NB4 (cell line): ENCODE measurements around the gene KCNS3.

Experiments
- DNase-seq: peaks from one replicate; pipeline ENCODE4 v3.0.0; 2010; ENCODE audit warnings: low read depth
- H3K4me3 ChIP-seq: one replicate; pipeline ENCODE4 v1.5.1; 2011; ENCODE audit warnings: mild to moderate bottlenecking, low read depth, low read length, moderate library complexity
- MYC ChIP-seq: IDR thresholded peaks from 2 replicates; pipeline ENCODE4 v1.6.1; 2011; ENCODE audit warnings: low read depth, low read length
- POLR2A ChIP-seq: IDR thresholded peaks from 2 replicates; pipeline ENCODE4 v1.6.1; 2011; ENCODE audit warnings: mild to moderate bottlenecking; ENCODE audit not compliant: insufficient read length; ENCODE audit errors: extremely low read depth
- TF ChIP-seq, protein P1 (sequence below): IDR thresholded peaks from 2 replicates; pipeline ENCODE4 v1.6.1; 2011; ENCODE audit warnings: low read depth, low read length
- TF ChIP-seq, protein P2 (sequence below): IDR thresholded peaks from one replicate; pipeline ENCODE4 v1.5.1; 2012; ENCODE audit warnings: low read depth, low read length

Gene KCNS3

DNA sequence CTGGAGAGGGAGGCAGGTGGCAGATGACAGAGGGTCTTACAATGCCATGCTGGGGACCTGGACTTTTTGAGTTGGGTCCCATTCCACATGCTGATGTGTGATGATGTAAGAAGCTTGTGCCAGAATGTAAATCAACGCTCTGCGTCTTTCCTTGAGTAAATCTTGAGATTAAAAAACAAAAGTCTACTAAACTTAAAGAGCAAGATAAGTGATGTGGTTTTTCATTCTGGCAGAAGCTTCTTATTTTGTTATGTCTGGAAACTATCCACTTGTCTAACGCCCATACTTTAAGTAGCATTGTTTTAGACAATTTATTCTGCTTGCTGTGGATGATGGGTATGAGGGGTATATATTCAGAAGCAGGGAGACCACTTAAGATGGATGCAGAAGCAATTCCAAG is 94.5 kb downstream of the KCNS3 start:
- no peak overlapping the region for H3K4me3 ChIP-seq
- TF ChIP-seq MYC (no peak), POLR2A (no peak)
- TF ChIP-seq, protein P1, sequence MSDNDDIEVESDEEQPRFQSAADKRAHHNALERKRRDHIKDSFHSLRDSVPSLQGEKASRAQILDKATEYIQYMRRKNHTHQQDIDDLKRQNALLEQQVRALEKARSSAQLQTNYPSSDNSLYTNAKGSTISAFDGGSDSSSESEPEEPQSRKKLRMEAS = no peak
- TF ChIP-seq, protein P2, sequence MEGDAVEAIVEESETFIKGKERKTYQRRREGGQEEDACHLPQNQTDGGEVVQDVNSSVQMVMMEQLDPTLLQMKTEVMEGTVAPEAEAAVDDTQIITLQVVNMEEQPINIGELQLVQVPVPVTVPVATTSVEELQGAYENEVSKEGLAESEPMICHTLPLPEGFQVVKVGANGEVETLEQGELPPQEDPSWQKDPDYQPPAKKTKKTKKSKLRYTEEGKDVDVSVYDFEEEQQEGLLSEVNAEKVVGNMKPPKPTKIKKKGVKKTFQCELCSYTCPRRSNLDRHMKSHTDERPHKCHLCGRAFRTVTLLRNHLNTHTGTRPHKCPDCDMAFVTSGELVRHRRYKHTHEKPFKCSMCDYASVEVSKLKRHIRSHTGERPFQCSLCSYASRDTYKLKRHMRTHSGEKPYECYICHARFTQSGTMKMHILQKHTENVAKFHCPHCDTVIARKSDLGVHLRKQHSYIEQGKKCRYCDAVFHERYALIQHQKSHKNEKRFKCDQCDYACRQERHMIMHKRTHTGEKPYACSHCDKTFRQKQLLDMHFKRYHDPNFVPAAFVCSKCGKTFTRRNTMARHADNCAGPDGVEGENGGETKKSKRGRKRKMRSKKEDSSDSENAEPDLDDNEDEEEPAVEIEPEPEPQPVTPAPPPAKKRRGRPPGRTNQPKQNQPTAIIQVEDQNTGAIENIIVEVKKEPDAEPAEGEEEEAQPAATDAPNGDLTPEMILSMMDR = no peak
- DNase-seq = no peak

DNA sequence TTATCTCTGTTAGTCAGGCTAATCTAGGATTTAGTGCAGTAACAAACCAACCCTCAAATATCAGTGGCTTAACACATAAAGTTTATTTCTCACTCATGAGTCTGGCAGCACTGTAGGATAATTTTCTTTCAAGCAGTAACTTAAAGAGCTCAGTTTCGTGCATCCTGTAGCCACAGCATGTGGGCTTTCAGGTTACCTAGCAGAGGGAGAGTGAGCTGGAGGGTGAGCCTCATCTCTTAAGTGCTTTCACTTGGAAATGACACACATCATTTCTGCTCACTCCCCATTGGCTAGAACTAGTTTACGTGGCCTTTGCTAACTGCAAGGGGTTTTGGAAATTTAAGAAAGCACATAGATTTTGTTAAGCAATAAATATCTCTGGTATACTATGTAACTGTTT is 96.9 kb downstream of the KCNS3 start:
- TF ChIP-seq MYC (no peak), POLR2A (no peak)
- TF ChIP-seq, protein P1 = no peak
- TF ChIP-seq, protein P2 = no peak
- H3K4me3 ChIP-seq = no peak overlapping the region
- no peak for DNase-seq

DNA sequence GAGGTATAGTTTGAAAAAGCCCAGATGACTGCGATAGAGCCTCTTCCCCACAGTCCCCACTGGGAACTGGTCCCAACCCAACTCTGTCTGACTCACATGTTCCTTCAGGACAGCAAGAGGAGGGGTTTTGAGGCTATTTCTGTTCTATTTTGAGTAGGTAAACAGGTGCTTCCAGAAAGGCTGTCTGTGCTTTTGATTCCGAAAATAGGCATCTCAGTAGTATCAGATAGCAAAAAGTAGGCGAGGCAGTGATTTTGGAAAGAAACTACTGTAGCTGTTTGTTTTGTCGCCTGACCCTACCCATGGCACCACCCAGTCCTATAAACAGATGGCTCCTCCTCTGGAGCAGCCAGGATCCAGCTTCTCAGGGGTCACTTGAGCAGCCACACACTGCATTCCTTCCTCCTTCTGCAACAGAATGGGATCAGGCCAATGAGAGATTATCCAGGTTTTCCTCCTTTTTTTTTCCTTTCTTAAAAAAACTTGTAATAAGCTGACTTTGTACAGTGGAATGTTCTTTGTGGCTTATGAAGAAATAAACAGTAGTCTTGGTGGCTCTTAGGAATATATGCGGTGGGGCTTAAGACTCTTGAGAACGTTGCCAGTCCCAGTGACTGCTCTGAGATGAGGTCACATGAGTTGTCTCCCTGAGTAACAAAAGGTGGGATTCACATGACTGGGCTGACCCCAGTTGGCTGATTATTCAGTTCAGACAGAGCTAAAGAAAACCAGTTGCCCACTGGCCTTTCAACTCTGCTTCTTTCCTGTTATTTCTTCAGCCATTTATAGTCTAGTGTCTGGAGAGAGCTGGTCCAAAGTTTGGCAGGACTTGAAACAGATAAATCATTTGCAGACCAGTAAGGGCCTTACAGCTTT is 98.6 kb downstream of the KCNS3 start:
- H3K4me3 ChIP-seq = no peak overlapping the region
- TF ChIP-seq POLR2A (no peak), MYC (no peak)
- TF ChIP-seq, protein P1 = no peak
- TF ChIP-seq, protein P2 = no peak
- no peak for DNase-seq

DNA sequence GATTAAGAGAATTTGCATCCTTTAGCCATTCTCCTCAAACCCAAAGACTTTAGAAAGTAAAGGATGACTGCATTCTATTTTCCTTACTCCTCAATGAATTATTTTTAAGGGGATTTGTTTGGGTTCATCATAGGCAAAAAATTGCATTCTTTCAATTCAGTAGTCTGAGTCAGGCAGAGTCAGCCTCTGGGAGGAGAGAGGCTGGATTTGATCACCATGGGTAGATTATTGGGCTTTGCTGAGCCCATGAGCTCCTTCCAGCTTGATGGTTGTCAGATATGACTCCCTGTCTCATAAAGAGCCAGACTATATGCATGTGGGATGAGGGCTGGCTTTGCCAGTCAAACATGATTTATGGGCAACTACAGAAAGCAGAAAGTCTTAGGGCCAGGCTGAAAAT is 101.2 kb downstream of the KCNS3 start:
- TF ChIP-seq, protein P1 = no peak
- TF ChIP-seq POLR2A (no peak), MYC (no peak)
- TF ChIP-seq, protein P2 = no peak
- H3K4me3 ChIP-seq = no peak overlapping the region
- DNase-seq = no peak

DNA sequence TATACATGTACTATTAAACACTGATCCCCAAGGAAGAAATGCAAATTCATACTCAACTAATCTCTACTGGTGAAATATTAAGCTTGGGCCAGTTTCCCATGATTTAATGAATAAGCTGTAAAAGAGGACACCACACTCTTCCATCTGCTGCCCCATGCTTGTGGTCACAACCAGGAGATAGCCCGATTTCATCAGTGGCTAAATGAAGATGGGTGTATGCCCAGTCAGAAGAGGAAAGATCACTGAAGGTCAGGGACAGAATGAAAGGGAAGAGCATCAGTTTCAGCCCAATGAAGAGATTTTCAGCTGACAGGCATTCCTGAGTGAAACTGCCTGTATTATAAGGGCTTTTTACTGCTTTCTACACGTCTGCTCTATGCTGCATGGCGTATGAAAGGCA is 103.5 kb downstream of the KCNS3 start:
- TF ChIP-seq, protein P1 = no peak
- no peak for TF ChIP-seq POLR2A
- TF ChIP-seq MYC = no peak
- TF ChIP-seq, protein P2 = no peak
- no peak for DNase-seq
- no peak overlapping the region for H3K4me3 ChIP-seq
